ENCODE results near the gene RFT1.

Gene RFT1

DNA sequence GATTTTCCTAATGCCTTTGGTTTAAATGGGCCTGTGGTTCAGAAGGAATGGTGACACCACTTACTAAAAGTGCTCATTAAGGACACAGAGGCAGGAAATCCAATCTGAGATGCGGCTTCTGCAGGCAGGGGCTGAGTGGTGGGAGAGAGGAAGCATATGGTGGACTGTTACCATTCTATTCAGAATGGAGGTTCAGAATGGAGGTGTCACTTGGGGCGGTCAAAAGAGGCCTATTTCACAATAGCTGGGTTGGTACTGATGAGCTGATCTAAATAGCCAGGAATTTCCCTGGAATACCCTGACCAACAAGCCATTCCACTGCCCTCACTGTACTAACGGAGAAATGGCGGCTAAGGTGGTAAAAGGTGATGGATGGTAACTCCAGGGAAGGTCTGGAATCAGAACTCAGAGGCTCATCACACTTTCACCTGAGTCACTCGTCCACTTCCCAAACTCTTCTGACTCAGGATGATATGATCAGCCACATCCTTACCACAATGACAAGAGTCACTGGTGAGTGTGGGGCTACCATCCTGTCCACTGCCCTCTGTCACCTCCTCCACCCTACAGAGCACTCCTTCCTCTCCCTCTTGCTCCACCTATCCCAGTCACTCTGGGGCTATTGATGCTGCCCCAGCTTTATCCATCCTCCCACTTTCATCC, 15.7 kb downstream of the RFT1 start (continued):
- TF ChIP-seq, protein P1, sequence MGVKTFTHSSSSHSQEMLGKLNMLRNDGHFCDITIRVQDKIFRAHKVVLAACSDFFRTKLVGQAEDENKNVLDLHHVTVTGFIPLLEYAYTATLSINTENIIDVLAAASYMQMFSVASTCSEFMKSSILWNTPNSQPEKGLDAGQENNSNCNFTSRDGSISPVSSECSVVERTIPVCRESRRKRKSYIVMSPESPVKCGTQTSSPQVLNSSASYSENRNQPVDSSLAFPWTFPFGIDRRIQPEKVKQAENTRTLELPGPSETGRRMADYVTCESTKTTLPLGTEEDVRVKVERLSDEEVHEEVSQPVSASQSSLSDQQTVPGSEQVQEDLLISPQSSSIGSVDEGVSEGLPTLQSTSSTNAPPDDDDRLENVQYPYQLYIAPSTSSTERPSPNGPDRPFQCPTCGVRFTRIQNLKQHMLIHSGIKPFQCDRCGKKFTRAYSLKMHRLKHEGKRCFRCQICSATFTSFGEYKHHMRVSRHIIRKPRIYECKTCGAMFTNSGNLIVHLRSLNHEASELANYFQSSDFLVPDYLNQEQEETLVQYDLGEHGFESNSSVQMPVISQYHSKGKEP (tag by site-specific recombination; IDR thresholded peaks at IDR 0.05) = no peak
- TF ChIP-seq ZNF157 (tag by site-specific recombination; IDR thresholded peaks at IDR 0.05) (no peak), ZFP41 (tag by site-specific recombination; IDR thresholded peaks at IDR 0.05; ENCODE audit: borderline replicate concordance) (no peak), ZNF140 (tag by site-specific recombination; IDR thresholded peaks at IDR 0.05) (no peak), ZBTB21 (tag by site-specific recombination; IDR thresholded peaks at IDR 0.05) (no peak), KLF10 (tag by site-specific recombination; IDR thresholded peaks at IDR 0.05) (no peak), ZNF776 (tag by site-specific recombination; IDR thresholded peaks at IDR 0.05; ENCODE audit: borderline replicate concordance) (no peak), ZNF76 (tag by site-specific recombination; IDR thresholded peaks at IDR 0.05; ENCODE audit: borderline replicate concordance, low read depth) (no peak)
- TF ChIP-seq, protein P2, sequence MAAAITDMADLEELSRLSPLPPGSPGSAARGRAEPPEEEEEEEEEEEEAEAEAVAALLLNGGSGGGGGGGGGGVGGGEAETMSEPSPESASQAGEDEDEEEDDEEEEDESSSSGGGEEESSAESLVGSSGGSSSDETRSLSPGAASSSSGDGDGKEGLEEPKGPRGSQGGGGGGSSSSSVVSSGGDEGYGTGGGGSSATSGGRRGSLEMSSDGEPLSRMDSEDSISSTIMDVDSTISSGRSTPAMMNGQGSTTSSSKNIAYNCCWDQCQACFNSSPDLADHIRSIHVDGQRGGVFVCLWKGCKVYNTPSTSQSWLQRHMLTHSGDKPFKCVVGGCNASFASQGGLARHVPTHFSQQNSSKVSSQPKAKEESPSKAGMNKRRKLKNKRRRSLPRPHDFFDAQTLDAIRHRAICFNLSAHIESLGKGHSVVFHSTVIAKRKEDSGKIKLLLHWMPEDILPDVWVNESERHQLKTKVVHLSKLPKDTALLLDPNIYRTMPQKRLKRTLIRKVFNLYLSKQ (tag by site-specific recombination; IDR thresholded peaks at IDR 0.05; ENCODE audit: borderline replicate concordance) = no peak

DNA sequence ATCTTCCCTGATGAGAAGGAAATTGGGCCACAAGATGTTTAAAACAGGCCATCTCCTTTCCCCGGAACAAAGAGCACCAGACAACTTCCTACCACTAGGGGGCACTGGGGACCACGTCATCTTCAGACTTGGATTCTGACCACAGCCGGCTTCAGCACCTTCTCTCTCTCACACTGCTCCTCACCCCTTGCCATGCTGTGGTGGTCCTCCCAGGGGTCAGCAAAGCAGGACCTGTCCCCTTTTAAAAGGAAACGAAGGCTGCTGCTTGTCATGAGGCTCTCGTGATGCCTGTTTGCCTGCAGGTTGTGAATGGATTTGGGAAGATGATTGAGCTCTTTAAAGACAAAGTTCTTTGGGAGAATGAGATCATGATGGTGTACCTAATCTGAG, 16.2 kb downstream of the RFT1 start:
- ChIA-PET POLR2A (no interaction called here), CTCF (interaction anchor here (0.6 to 3.0 kb wide), 19 partner anchors 9 to 610 kb away, joined by 3 to 46 read pairs (median 3); partner anchors contain the start of genes PRKCD and TKT)
- no peak overlapping the region for H3K27ac ChIP-seq (ENCODE audit: extremely low read depth, low read depth, low read length)
- H3K36me3 ChIP-seq (ENCODE audit: control insufficient read depth in 2 of 2, insufficient read depth in 1 of 2, low read length in 2 of 2) = peaks cover 7 to 67% of the 10 kb centered on the region in 2 experiments; a peak in 2 of 3 replicates
- H3K9me3 ChIP-seq (ENCODE audit: control insufficient read depth, insufficient read depth, low read depth, low read length) = no peaks in the 10 kb centered on the region
- TF ChIP-seq ZBTB17 (tag by site-specific recombination; IDR thresholded peaks at IDR 0.05) (0 out of 2 replicates have a peak, but pooled peaks have one; percentile 17), ZNF366 (tag by site-specific recombination; conservative IDR thresholded peaks at IDR 0.05) (peak; percentile 46; the same call in 1 of the 2 replicates), ZNF2 (tag by site-specific recombination; IDR thresholded peaks at IDR 0.05) (0 out of 2 replicates have a peak, but pooled peaks have one; percentile 27), ZNF654 (tag by site-specific recombination; IDR thresholded peaks at IDR 0.05; ENCODE audit: low read depth) (peak; percentile 91)
- TF ChIP-seq, protein P3, sequence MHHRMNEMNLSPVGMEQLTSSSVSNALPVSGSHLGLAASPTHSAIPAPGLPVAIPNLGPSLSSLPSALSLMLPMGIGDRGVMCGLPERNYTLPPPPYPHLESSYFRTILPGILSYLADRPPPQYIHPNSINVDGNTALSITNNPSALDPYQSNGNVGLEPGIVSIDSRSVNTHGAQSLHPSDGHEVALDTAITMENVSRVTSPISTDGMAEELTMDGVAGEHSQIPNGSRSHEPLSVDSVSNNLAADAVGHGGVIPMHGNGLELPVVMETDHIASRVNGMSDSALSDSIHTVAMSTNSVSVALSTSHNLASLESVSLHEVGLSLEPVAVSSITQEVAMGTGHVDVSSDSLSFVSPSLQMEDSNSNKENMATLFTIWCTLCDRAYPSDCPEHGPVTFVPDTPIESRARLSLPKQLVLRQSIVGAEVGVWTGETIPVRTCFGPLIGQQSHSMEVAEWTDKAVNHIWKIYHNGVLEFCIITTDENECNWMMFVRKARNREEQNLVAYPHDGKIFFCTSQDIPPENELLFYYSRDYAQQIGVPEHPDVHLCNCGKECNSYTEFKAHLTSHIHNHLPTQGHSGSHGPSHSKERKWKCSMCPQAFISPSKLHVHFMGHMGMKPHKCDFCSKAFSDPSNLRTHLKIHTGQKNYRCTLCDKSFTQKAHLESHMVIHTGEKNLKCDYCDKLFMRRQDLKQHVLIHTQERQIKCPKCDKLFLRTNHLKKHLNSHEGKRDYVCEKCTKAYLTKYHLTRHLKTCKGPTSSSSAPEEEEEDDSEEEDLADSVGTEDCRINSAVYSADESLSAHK (tag by site-specific recombination; IDR thresholded peaks at IDR 0.05) = no peak
- TF ChIP-seq, protein P4, sequence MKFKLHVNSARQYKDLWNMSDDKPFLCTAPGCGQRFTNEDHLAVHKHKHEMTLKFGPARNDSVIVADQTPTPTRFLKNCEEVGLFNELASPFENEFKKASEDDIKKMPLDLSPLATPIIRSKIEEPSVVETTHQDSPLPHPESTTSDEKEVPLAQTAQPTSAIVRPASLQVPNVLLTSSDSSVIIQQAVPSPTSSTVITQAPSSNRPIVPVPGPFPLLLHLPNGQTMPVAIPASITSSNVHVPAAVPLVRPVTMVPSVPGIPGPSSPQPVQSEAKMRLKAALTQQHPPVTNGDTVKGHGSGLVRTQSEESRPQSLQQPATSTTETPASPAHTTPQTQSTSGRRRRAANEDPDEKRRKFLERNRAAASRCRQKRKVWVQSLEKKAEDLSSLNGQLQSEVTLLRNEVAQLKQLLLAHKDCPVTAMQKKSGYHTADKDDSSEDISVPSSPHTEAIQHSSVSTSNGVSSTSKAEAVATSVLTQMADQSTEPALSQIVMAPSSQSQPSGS (tag by site-specific recombination; IDR thresholded peaks at IDR 0.05; ENCODE audit: low read depth) = 0 out of 2 replicates have a peak, but pooled peaks have one; percentile 32
- TF ChIP-seq, protein P5, sequence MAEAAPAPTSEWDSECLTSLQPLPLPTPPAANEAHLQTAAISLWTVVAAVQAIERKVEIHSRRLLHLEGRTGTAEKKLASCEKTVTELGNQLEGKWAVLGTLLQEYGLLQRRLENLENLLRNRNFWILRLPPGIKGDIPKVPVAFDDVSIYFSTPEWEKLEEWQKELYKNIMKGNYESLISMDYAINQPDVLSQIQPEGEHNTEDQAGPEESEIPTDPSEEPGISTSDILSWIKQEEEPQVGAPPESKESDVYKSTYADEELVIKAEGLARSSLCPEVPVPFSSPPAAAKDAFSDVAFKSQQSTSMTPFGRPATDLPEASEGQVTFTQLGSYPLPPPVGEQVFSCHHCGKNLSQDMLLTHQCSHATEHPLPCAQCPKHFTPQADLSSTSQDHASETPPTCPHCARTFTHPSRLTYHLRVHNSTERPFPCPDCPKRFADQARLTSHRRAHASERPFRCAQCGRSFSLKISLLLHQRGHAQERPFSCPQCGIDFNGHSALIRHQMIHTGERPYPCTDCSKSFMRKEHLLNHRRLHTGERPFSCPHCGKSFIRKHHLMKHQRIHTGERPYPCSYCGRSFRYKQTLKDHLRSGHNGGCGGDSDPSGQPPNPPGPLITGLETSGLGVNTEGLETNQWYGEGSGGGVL (tag by site-specific recombination; IDR thresholded peaks at IDR 0.05) = no peak
- TF ChIP-seq, protein P6, sequence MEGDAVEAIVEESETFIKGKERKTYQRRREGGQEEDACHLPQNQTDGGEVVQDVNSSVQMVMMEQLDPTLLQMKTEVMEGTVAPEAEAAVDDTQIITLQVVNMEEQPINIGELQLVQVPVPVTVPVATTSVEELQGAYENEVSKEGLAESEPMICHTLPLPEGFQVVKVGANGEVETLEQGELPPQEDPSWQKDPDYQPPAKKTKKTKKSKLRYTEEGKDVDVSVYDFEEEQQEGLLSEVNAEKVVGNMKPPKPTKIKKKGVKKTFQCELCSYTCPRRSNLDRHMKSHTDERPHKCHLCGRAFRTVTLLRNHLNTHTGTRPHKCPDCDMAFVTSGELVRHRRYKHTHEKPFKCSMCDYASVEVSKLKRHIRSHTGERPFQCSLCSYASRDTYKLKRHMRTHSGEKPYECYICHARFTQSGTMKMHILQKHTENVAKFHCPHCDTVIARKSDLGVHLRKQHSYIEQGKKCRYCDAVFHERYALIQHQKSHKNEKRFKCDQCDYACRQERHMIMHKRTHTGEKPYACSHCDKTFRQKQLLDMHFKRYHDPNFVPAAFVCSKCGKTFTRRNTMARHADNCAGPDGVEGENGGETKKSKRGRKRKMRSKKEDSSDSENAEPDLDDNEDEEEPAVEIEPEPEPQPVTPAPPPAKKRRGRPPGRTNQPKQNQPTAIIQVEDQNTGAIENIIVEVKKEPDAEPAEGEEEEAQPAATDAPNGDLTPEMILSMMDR (tag by site-specific recombination; IDR thresholded peaks at IDR 0.05) = peak; percentile 77; the same call in 1 of the 2 replicates
- H3K4me1 ChIP-seq (ENCODE audit: control insufficient read depth, insufficient read depth, low read length) = no peaks in the 10 kb centered on the region
- H3K4me3 ChIP-seq (ENCODE audit: low read depth, low read length) = no peak overlapping the region
